ENCODE measurements around the gene DDX19B.

DDX19B gene

GRCh38 chr16:70349783-70350182 lies 50.8 kb downstream of the DDX19B start:
- no peak for DNase-seq (ENCODE audit: low spot score)

GRCh38 chr16:70359552-70359951 lies 60.6 kb downstream of the DDX19B start:
- DNase-seq (ENCODE audit: low spot score) = no peak

GRCh38 chr16:70364399-70364798 lies 65.4 kb downstream of the DDX19B start:
- DNase-seq (ENCODE audit: low spot score) = no peak

- DNase-seq (ENCODE audit: low spot score) = peak; percentile 46
Observed at GRCh38 chr16:70370145-70370544, 71.2 kb downstream of the DDX19B start.

- no peak for DNase-seq (ENCODE audit: low spot score)
Observed at GRCh38 chr16:70370924-70371323, 71.9 kb downstream of the DDX19B start.

- no peak for DNase-seq (ENCODE audit: low spot score)
Observed at GRCh38 chr16:70372921-70373728, 74.1 kb downstream of the DDX19B start.

- DNase-seq (ENCODE audit: low spot score) = no peak
Observed at GRCh38 chr16:70374213-70374612, 75.2 kb downstream of the DDX19B start.

GRCh38 chr16:70375636-70376611 lies 76.9 kb downstream of the DDX19B start:
- DNase-seq (ENCODE audit: low spot score) = no peak

GRCh38 chr16:70377782-70378181 lies 78.8 kb downstream of the DDX19B start:
- no peak for DNase-seq (ENCODE audit: low spot score)

- no peak for DNase-seq (ENCODE audit: low spot score)
Observed at GRCh38 chr16:70378869-70379493, 80.0 kb downstream of the DDX19B start.

GRCh38 chr16:70380248-70380918 lies 81.4 kb downstream of the DDX19B start:
- peak; percentile 60 for DNase-seq (ENCODE audit: low spot score)

- DNase-seq (ENCODE audit: low spot score) = peak; percentile 96
Observed at GRCh38 chr16:70380919-70381603, 82.1 kb downstream of the DDX19B start.

- DNase-seq (ENCODE audit: low spot score) = no peak
Observed at GRCh38 chr16:70381604-70382342, 82.8 kb downstream of the DDX19B start.

- DNase-seq (ENCODE audit: low spot score) = no peak
Observed at GRCh38 chr16:70383421-70383960, 84.5 kb downstream of the DDX19B start.
